KMS-11 (cell line): ENCODE results near the gene SPATA21.
"Not testable (repeated sequence)": the region's sequence is repeated elsewhere in the genome, so short reads cannot be mapped to it uniquely, and the experiment has no call there.

ENCODE experiments used
- H2AFZ ChIP-seq: fragments of 200-600 bp; sonication (generic); 2 replicates; pipeline ENCODE4 v1.6.1; 2016; ENCODE audit warnings: antibody characterized with exemption, mixed run types, low read depth
- H3K27ac ChIP-seq: fragments of 200-600 bp; sonication (generic); 2 replicates; pipeline ENCODE4 v1.6.1; 2016; ENCODE audit warnings: mild to moderate bottlenecking, mixed run types
- H3K27me3 ChIP-seq: fragments of 200-600 bp; sonication (generic); 2 replicates; pipeline ENCODE4 v1.6.1; 2017; ENCODE audit warnings: mild to moderate bottlenecking, low read depth, mixed run types, moderate library complexity; ENCODE audit not compliant: insufficient read depth
- H3K36me3 ChIP-seq: fragments of 200-600 bp; sonication (generic); 2 replicates; pipeline ENCODE4 v1.6.1; 2017; ENCODE audit warnings: mild to moderate bottlenecking, mixed run types; ENCODE audit not compliant: insufficient read depth
- H3K4me1 ChIP-seq: fragments of 200-600 bp; sonication (generic); 2 replicates; pipeline ENCODE4 v1.6.1; 2016; ENCODE audit warnings: mild to moderate bottlenecking, low read depth, mixed run types; ENCODE audit not compliant: poor library complexity, severe bottlenecking
- H3K4me2 ChIP-seq: fragments of 200-600 bp; sonication (generic); 2 replicates; pipeline ENCODE4 v1.7.0; 2016; ENCODE audit warnings: mild to moderate bottlenecking, mixed run types
- H3K4me3 ChIP-seq: fragments of 200-600 bp; sonication (generic); IDR thresholded peaks from 2 replicates; pipeline ENCODE4 v1.6.1; 2017; ENCODE audit warnings: low read depth, low read length, mixed read lengths; ENCODE audit not compliant: insufficient read depth
- H3K79me2 ChIP-seq: fragments of 200-600 bp; sonication (generic); 2 replicates; pipeline ENCODE4 v1.6.1; 2016; ENCODE audit warnings: low read depth, mixed run types; ENCODE audit not compliant: insufficient read depth
- H3K9ac ChIP-seq: fragments of 200-600 bp; sonication (generic); 2 replicates; pipeline ENCODE4 v1.6.1; 2016; ENCODE audit warnings: mild to moderate bottlenecking, mixed run types
- H4K20me1 ChIP-seq: fragments of 200-600 bp; sonication (generic); 2 replicates; pipeline ENCODE4 v1.6.1; 2016; ENCODE audit warnings: mild to moderate bottlenecking, mixed run types; ENCODE audit not compliant: insufficient read depth
- TF ChIP-seq, protein P1 (sequence below): fragments of 200-600 bp; sonication (generic); conservative IDR thresholded peaks from 2 replicates; pipeline ENCODE4 v1.6.1; 2017; ENCODE audit warnings: low read depth, mild to moderate bottlenecking, antibody characterized with exemption, low read length, moderate library complexity, mixed read lengths

The SPATA21 gene

GRCh38 chr1:16436946-16437474 lies at the start of gene SPATA21:
Gene SPATA21 (minus strand): TSS chr1:16437424. CDS start chr1:16431371, 6,053 bp downstream.
- Histone ChIP-seq H3K36me3 (no peaks in the 10 kb centered on the region), H3K9ac (no peak within 1 kb of the TSS), H3K79me2 (peaks cover 14% of the 10 kb centered on the region), H4K20me1 (no peaks in the 10 kb centered on the region), H2AFZ (no peak within 1 kb of the TSS), H3K4me1 (peaks cover 27% of the 10 kb centered on the region), H3K4me3 (no peak within 1 kb of the TSS), H3K4me2 (no peak within 1 kb of the TSS), H3K27ac (no peak within 1 kb of the TSS), H3K27me3 (no peaks in the 10 kb centered on the region; the same call in 1 of the 2 replicates)
- TF ChIP-seq, protein P1, sequence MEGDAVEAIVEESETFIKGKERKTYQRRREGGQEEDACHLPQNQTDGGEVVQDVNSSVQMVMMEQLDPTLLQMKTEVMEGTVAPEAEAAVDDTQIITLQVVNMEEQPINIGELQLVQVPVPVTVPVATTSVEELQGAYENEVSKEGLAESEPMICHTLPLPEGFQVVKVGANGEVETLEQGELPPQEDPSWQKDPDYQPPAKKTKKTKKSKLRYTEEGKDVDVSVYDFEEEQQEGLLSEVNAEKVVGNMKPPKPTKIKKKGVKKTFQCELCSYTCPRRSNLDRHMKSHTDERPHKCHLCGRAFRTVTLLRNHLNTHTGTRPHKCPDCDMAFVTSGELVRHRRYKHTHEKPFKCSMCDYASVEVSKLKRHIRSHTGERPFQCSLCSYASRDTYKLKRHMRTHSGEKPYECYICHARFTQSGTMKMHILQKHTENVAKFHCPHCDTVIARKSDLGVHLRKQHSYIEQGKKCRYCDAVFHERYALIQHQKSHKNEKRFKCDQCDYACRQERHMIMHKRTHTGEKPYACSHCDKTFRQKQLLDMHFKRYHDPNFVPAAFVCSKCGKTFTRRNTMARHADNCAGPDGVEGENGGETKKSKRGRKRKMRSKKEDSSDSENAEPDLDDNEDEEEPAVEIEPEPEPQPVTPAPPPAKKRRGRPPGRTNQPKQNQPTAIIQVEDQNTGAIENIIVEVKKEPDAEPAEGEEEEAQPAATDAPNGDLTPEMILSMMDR: no peak

DNA sequence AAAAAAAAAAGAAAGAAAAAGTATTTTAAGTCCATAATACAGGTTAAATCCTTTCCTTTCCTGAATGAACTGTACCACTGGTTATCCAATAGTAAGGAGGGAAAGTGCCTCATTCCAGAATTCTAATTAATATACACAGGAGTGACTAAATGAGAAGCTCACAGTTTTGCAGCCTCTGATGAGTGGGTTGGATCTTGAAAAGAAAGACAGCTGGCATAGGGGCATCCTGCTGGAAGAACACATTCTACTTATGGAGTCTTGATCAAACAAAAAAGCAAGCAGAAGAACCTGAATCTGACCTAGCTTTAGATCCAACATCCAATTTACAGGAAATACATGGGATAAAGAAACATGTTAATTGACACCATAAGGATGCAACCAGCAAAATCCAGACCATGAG lies 49.8 kb upstream of the SPATA21 start:
- H3K4me2 ChIP-seq, H3K79me2 ChIP-seq, H3K4me3 ChIP-seq, H4K20me1 ChIP-seq, H2AFZ ChIP-seq, H3K36me3 ChIP-seq, H3K4me1 ChIP-seq, H3K9ac ChIP-seq, H3K27ac ChIP-seq, H3K27me3 ChIP-seq: not testable (repeated sequence)

DNA sequence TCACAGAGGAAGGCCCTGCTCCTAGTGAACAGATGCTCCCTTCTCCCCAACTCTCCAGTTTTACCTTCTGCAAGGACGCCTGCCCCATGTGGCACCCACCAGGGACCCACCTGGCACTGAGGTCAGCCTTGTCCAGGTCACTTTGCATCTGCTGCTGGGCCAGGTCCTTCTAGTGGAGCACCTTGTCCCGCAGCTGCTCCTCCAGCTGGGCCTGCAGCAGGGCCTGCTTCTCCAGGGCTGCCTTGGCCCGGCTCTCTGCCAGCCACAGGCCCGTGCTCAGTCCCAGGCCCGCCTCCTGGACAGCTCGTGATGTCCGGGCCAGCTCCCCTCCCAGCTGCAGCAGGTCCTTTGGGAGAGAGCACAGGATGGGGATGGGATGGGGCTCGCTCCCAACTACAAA lies 49.1 kb upstream of the SPATA21 start:
- H4K20me1 ChIP-seq, H3K27ac ChIP-seq, H3K4me3 ChIP-seq, H3K4me2 ChIP-seq, H3K79me2 ChIP-seq, H3K9ac ChIP-seq, H3K36me3 ChIP-seq, H3K4me1 ChIP-seq, H3K27me3 ChIP-seq, H2AFZ ChIP-seq: not testable (repeated sequence)

- Histone ChIP-seq H2AFZ (no peak overlapping the region), H3K9ac (no peak overlapping the region), H3K27me3 (no peaks in the 10 kb centered on the region), H3K4me1 (no peaks in the 10 kb centered on the region), H3K4me3 (no peak overlapping the region), H3K4me2 (no peak overlapping the region), H4K20me1 (no peaks in the 10 kb centered on the region), H3K27ac (no peak overlapping the region), H3K36me3 (no peaks in the 10 kb centered on the region), H3K79me2 (no peaks in the 10 kb centered on the region)
- TF ChIP-seq, protein P1: no peak
Measured at GRCh38 chr1:16484931-16485330, 47.7 kb upstream of the SPATA21 start.

DNA sequence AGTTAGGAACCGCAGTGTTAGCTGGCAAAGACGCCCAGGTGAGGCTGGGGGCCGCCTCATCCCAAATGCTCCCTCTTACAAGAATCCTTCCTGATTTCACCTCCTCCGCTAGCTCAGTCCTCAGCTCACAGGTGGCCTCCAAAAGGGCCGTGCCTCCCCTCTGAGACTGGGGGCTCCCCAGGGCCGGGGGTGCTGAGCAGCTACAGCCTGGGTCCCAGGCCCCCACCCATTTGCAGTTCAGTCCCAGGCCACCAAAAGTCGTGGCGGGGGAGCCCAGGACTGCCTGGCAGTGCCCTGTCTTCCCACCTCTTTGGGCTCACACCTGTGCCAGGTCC lies 47.2 kb upstream of the SPATA21 start:
- H3K4me1 ChIP-seq: no peaks in the 10 kb centered on the region
- H2AFZ ChIP-seq: no peak overlapping the region
- no peaks in the 10 kb centered on the region for H3K79me2 ChIP-seq
- no peak overlapping the region for H3K9ac ChIP-seq
- no peak overlapping the region for H3K4me2 ChIP-seq
- TF ChIP-seq, protein P1: no peak
- H3K36me3 ChIP-seq: no peaks in the 10 kb centered on the region
- H4K20me1 ChIP-seq: no peaks in the 10 kb centered on the region
- H3K27me3 ChIP-seq: no peaks in the 10 kb centered on the region
- no peak overlapping the region for H3K4me3 ChIP-seq
- no peak overlapping the region for H3K27ac ChIP-seq

DNA sequence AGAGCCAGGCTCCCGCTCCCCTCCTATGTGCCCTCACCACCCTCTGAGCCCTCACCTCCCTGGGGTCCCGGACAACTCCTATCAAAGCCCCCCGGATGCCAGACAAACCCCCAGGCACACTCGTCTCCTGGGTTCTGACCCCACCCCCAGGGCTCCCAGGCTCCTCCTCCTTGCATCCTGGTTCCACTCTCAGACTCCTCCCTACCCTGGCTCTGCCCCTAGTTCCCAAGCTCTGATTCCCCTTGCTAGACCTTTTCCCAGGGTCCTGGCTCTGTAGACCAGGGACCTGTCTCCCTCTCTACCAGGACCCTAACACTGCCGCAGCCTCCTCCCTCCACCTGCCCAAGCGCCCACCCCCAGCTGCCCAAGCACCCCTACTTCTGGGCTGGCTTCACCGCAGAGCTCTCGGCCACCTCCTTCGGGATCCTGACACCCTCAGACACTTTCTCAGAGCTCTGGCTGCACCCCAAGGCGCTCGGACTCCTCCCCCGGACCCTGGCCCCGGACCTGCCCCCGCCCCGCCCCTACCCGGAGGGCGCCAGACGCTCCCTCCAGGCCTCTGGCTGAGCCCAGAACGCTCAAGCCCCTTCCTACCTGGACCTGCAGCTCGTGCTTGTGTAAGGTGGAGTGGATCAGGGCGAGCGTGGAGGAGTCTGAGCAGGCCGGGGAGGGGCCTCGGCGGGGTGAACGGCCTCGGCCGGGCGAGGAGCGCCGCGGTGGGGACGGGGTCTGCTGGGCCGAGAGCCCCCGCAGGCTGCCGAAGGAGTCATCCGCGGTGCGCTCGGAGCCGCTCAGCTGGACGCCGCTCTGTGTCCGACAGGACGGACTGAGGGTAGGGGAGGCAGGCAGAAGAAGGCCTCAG lies 46.6 kb upstream of the SPATA21 start:
- not testable (repeated sequence) for H3K27ac ChIP-seq, H2AFZ ChIP-seq, H3K36me3 ChIP-seq, H3K27me3 ChIP-seq, H4K20me1 ChIP-seq, H3K9ac ChIP-seq, H3K4me1 ChIP-seq, H3K4me2 ChIP-seq, H3K4me3 ChIP-seq, H3K79me2 ChIP-seq

- H2AFZ ChIP-seq, H3K9ac ChIP-seq, H4K20me1 ChIP-seq, H3K27me3 ChIP-seq, H3K79me2 ChIP-seq, H3K4me2 ChIP-seq, H3K4me1 ChIP-seq, H3K27ac ChIP-seq, H3K36me3 ChIP-seq, H3K4me3 ChIP-seq: not testable (repeated sequence)
Measured at GRCh38 chr1:16483146-16483545, 45.9 kb upstream of the SPATA21 start.
